ENCODE results near the gene CBX3. TPM values are rescaled to one million over a fixed set of nuclear protein-coding genes. Genes with fewer than 3 reads are reported as not detected.
A peak's percentile ranks its signal among the peaks of the same experiment; 100 is the strongest.

CBX3 gene
- total and polyA plus RNA-seq, 2 of the 13 experiments (the other 11 are each of a cell fraction or from before 2014, with no cell fraction given), result 53.9 to 249 TPM

DNA sequence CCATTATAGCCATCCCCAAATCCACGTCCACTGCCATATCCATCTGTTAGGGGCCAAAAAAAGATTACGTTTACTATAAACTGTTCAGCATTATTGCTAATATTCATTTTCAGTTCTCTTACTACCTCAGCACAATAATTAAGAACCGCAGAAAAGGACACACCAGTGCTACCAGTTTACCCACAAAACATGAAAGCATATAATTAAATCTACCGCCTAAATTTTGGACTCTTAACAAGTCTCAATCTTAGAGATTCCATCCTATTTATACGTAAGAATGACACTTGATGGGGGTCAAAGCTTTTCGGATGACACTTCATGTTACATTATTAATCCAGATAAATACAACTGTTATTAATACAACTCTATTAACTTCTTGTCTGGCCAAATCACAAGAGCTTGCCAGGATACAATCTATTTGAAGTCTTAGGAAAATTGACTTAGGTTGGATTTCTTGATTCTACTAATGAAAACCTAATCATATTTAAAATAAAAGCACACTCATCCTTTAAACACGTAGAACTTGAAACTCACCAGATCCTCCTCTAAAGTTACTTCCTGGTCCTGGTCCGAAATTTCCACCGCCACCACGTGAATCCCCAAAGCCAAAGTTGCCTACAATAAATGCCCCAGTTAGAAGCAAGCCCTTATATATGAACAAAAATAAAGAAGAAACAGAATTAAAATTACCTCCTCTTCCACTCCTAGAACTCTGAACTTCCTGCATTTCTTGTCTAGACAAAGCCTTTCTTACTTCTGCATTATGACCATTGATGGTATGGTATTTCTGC lies 5.5 kb upstream of the CBX3 start:
- Histone ChIP-seq H2AFZ (ENCODE audit: low read length) (no peak overlapping the region), H3K36me3 (replicated peaks in 1 of 2; ENCODE audit: control insufficient read depth in 1 of 2, insufficient read depth in 2 of 2, low read length in 2 of 2) (peaks cover 25 to 63% of the 10 kb centered on the region in 2 experiments), H3K27me3 (ENCODE audit: control insufficient read depth in 1 of 2, insufficient read depth in 2 of 2, low read length in 2 of 2) (no peaks in the 10 kb centered on the region; a peak in 1 of 5 replicates), H3K4me3 (replicated peaks in 1 of 3; ENCODE audit: insufficient read depth in 1 of 3, low read depth in 2 of 3, low read length in 3 of 3) (peak overlapping the region; percentile 12 to 99 (median 99); a peak in 2 of 6 replicates), H3K4me2 (ENCODE audit: low read depth, low read length) (peak overlapping the region; percentile 77), H3K9me3 (ENCODE audit: low read length) (no peaks in the 10 kb centered on the region), H4K20me1 (ENCODE audit: insufficient read depth, low read length) (peaks cover 88% of the 10 kb centered on the region), H3K9ac (ENCODE audit: insufficient read depth, low read depth, low read length) (no peak overlapping the region), H3K79me2 (ENCODE audit: insufficient read depth, low read length) (peaks cover 77% of the 10 kb centered on the region), H3K4me1 (ENCODE audit: insufficient read depth, low read length) (peaks cover 53% of the 10 kb centered on the region), H3K27ac (ENCODE audit: extremely low read length, insufficient read depth, low read length) (no peak overlapping the region)
- ATAC-seq (no peak), DNase-seq (ENCODE audit: low spot score) (no peak), FAIRE-seq (no peak)
- in situ Hi-C loops (cut with HindIII; ENCODE audit: extremely low pct_ligation_motif_present, low pct_unique_long_range_greater_than_20kb), result no loop called here
- 86% methylated on average over 10 of the region's 10 CpGs for WGBS (ENCODE audit: low lambda C conversion rate)
- ChIA-PET POLR2A (interaction anchor here (5.8 kb wide), 1 partner anchor 8 kb away, joined by 40 read pairs; no protein-coding TSS in a partner anchor), CTCF (ENCODE audit: low intra/inter-chr PET ratio, low total read pairs) (no interaction called here)
- no TSS peak for BruUV-seq (replicated peaks)
- intact Hi-C loops (cut with micrococcal nuclease; ENCODE audit: unreplicated experiment), result loop anchor here (5.0 kb wide), 2 partner anchors 104 to 304 kb away; no protein-coding TSS in a partner anchor
- peak; percentile 62 for TF ChIP-seq RBFOX2 (IDR thresholded peaks at IDR 0.05; ENCODE audit: low read depth, low read length)
- TF ChIP-seq FOXJ3 (CRISPR knock-in tag; IDR thresholded peaks at IDR 0.05; ENCODE audit: borderline replicate concordance), result no peak
- TF ChIP-seq AGO2 (optimal IDR thresholded peaks at IDR 0.05; ENCODE audit: low read depth, low read length), result peak; percentile 41

DNA sequence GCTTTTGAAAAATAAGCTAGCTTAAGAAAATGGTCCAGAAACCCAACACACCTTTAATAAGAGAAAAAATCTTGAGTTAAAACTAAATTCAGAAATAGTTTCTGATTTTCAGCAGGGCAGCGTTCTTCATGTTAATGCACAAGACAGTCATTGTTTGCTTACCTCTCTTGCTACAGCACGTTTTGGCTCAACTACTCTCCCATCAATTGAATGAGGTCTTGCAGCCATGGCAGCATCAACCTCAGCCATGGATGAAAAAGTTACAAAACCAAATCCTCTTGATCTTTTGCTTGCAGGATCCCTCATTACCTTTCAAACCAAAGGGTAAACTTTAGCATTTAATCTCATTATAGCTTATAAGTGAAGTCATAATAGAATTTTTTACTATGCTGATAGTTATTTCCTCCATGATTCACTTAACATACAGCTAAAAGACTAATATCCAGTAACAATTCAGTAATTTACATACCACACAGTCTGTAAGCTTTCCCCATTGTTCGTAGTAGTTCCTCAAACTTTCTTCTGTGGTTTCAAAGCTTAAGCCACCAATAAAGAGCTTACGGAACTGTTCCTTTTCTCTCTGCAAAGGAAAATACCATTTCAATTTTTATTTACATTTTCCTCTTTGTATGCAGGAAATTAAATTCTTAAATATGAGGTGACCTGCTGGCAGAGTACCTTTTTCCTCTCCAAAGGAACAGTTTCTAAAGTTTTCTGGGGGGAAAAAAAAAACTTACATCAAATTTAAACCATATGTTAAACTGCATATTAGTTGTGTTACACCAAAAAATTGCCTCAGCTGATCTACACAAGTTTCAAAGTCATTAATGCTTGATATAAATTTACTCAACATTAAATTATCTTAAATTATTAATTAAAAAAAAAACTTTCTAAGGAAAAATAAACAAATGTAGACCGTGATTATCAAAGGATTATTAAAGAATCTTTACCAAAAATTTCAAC lies 4.1 kb upstream of the CBX3 start:
- Histone ChIP-seq H4K20me1 (ENCODE audit: insufficient read depth, low read length) (peaks cover 75% of the 10 kb centered on the region), H3K4me1 (ENCODE audit: insufficient read depth, low read length) (peaks cover 52% of the 10 kb centered on the region), H3K4me3 (replicated peaks in 1 of 3; ENCODE audit: insufficient read depth in 1 of 3, low read depth in 2 of 3, low read length in 3 of 3) (peak overlapping the region; percentile 99; a peak in 5 of 6 replicates), H3K27ac (ENCODE audit: extremely low read length, insufficient read depth, low read length) (no peak overlapping the region), H3K79me2 (ENCODE audit: insufficient read depth, low read length) (peaks cover 82% of the 10 kb centered on the region), H3K36me3 (replicated peaks in 1 of 2; ENCODE audit: control insufficient read depth in 1 of 2, insufficient read depth in 2 of 2, low read length in 2 of 2) (peaks cover 20 to 52% of the 10 kb centered on the region in 2 experiments), H3K4me2 (ENCODE audit: low read depth, low read length) (peak overlapping the region; percentile 77), H3K9me3 (ENCODE audit: low read length) (no peaks in the 10 kb centered on the region), H2AFZ (ENCODE audit: low read length) (no peak overlapping the region), H3K9ac (ENCODE audit: insufficient read depth, low read depth, low read length) (peak overlapping the region; percentile 100), H3K27me3 (ENCODE audit: control insufficient read depth in 1 of 2, insufficient read depth in 2 of 2, low read length in 2 of 2) (no peaks in the 10 kb centered on the region; a peak in 1 of 5 replicates)
- WGBS (ENCODE audit: low lambda C conversion rate), result 17% methylated on average over 5 of the region's 5 CpGs
- in situ Hi-C loops (cut with HindIII; ENCODE audit: extremely low pct_ligation_motif_present, low pct_unique_long_range_greater_than_20kb) (no loop called here), intact Hi-C loops (cut with micrococcal nuclease; ENCODE audit: unreplicated experiment) (loop anchor here (2.0 to 5.0 kb wide), 3 partner anchors 45 to 305 kb away; partner anchors contain the start of gene NFE2L3)
- FAIRE-seq (no peak), DNase-seq (ENCODE audit: low spot score) (no peak), ATAC-seq (no peak)
- POLR2A ChIA-PET, result interaction anchor here (1.7 to 5.8 kb wide), 4 partner anchors 9 to 119 kb away, joined by 3 to 40 read pairs (median 20); partner anchors contain the start of gene NFE2L3
- CTCF ChIA-PET (ENCODE audit: low intra/inter-chr PET ratio, low total read pairs), result no interaction called here
- BruUV-seq (replicated peaks), result no TSS peak
- TF ChIP-seq ZNF75D (CRISPR knock-in tag; IDR thresholded peaks at IDR 0.05; ENCODE audit: borderline replicate concordance), result no peak
- TF ChIP-seq, protein P1, sequence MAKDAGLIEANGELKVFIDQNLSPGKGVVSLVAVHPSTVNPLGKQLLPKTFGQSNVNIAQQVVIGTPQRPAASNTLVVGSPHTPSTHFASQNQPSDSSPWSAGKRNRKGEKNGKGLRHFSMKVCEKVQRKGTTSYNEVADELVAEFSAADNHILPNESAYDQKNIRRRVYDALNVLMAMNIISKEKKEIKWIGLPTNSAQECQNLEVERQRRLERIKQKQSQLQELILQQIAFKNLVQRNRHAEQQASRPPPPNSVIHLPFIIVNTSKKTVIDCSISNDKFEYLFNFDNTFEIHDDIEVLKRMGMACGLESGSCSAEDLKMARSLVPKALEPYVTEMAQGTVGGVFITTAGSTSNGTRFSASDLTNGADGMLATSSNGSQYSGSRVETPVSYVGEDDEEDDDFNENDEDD (CRISPR knock-in tag; IDR thresholded peaks at IDR 0.05; ENCODE audit: borderline replicate concordance), result no peak
- TF ChIP-seq, protein P2, sequence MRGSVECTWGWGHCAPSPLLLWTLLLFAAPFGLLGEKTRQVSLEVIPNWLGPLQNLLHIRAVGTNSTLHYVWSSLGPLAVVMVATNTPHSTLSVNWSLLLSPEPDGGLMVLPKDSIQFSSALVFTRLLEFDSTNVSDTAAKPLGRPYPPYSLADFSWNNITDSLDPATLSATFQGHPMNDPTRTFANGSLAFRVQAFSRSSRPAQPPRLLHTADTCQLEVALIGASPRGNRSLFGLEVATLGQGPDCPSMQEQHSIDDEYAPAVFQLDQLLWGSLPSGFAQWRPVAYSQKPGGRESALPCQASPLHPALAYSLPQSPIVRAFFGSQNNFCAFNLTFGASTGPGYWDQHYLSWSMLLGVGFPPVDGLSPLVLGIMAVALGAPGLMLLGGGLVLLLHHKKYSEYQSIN (CRISPR knock-in tag; IDR thresholded peaks at IDR 0.05; ENCODE audit: borderline replicate concordance), result no peak
- TF ChIP-seq ZNF709 (CRISPR knock-in tag; IDR thresholded peaks at IDR 0.05), result no peak
- TF ChIP-seq MAF1 (CRISPR knock-in tag; IDR thresholded peaks at IDR 0.05; ENCODE audit: borderline replicate concordance), result no peak
- TF ChIP-seq RBFOX2 (IDR thresholded peaks at IDR 0.05; ENCODE audit: low read depth, low read length), result 0 out of 2 replicates have a peak, but pooled peaks have one; percentile 10
- no peak for TF ChIP-seq ZNF552 (CRISPR knock-in tag; IDR thresholded peaks at IDR 0.05; ENCODE audit: borderline replicate concordance)
- no peak for TF ChIP-seq MTA1 (CRISPR knock-in tag; IDR thresholded peaks at IDR 0.05; ENCODE audit: borderline replicate concordance)
- peak in 1 of 2 experiments; percentile 42; a peak in 2 of 4 replicates for TF ChIP-seq POLR2A (IDR thresholded peaks at IDR 0.05; ENCODE audit: insufficient read depth in 1 of 2, low read depth in 2 of 2, low read length in 2 of 2)
- no peak for TF ChIP-seq HDAC2 (CRISPR knock-in tag; IDR thresholded peaks at IDR 0.05)

All from HepG2 (cell line).